HG03175 (cell line): Measurements from ENCODE around the gene NUP205.
A peak's percentile ranks its signal among the peaks of the same experiment; 100 is the strongest.

ENCODE experiments used
- ATAC-seq: cut with Tn5 transposase; IDR thresholded peaks from one replicate; pipeline ENCODE4 v1.9.1; 2021; ENCODE audit warnings: mild to moderate bottlenecking, moderate library complexity; ENCODE audit not compliant: unreplicated experiment

NUP205 gene, protein sequence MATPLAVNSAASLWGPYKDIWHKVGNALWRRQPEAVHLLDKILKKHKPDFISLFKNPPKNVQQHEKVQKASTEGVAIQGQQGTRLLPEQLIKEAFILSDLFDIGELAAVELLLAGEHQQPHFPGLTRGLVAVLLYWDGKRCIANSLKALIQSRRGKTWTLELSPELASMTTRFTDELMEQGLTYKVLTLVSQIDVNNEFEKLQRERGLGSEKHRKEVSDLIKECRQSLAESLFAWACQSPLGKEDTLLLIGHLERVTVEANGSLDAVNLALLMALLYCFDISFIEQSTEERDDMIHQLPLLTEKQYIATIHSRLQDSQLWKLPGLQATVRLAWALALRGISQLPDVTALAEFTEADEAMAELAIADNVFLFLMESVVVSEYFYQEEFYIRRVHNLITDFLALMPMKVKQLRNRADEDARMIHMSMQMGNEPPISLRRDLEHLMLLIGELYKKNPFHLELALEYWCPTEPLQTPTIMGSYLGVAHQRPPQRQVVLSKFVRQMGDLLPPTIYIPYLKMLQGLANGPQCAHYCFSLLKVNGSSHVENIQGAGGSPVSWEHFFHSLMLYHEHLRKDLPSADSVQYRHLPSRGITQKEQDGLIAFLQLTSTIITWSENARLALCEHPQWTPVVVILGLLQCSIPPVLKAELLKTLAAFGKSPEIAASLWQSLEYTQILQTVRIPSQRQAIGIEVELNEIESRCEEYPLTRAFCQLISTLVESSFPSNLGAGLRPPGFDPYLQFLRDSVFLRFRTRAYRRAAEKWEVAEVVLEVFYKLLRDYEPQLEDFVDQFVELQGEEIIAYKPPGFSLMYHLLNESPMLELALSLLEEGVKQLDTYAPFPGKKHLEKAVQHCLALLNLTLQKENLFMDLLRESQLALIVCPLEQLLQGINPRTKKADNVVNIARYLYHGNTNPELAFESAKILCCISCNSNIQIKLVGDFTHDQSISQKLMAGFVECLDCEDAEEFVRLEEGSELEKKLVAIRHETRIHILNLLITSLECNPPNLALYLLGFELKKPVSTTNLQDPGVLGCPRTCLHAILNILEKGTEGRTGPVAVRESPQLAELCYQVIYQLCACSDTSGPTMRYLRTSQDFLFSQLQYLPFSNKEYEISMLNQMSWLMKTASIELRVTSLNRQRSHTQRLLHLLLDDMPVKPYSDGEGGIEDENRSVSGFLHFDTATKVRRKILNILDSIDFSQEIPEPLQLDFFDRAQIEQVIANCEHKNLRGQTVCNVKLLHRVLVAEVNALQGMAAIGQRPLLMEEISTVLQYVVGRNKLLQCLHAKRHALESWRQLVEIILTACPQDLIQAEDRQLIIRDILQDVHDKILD (N-terminal part only)

DNA sequence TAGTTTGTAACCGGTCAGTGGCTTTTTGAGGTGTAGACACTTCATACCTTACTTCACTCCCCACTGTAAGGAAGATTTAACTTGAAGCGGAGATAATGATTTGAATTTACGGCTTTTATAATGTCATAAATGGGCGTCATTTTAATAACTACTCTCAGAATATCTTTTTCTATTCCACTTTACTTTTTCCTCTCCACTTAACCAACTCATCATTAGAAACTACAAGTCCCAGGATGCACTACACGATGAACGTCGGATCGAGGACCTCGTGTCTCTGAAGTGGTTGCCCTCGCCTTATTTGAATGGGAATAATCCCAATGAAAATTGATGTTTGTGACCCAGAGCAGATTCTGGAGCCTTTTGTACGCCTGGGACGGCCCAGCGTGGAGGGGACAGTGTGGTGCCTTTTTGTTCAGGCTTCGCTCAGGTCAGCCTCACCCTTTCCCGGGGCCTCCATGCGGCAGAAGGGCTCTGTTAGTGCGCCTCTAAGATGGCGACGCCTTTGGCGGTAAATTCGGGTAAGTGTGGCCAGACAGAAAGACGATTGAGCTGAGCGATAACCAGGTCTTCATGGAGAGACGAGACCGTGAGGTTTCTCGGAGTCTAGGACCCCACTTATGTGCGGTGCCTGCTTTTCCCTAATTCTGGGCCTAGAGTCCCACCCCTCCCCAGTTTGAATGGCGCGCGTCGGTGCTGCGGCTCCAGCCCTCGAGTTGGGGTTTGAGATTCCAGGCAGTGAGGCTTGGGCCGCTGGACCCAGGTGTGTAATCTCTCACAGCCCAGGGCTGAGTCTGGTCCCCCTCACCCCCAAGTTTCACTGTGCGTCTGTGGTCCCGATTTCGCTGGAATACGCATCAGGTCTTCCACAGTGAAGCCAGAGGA, at the start of gene NUP205:
Gene NUP205, plus strand, starts transcription at position 463 of the 882 bp plus-strand sequence. Its CDS starts 28 bp downstream, at position 491.
- ATAC-seq, result peak; percentile 75

DNA sequence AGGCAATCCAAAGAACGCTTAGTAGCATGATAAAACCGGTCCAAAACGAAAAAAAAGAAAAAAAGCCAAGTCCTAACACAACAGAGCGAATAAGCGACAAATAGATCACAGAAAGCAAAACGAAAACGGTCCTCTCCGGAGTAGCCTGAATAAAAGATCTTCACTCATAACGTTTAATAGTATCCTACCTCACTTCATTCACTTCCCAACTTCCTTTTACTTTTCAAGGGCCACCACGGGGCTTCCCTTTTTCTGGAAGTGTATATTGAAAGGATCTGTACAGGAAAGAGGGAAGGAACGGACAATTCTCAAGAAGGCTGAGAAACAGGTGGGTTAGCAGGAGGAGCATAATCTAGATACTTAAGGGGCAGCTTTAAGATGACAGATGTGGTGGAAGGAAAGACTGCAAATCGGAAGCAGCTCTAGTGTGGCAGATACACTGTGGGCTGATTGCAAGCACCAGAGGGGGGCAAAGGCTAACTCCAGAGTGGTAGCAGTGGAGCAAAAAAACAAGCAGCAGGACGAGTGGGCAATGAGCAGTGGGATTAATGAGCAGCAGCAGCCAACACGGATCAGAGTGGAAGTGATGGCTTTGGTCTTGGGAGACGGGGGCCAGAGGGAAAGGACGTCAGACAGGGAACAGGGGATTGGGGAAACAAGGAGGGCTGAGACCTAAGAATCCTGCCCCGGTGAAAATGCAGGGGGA, 48.7 kb upstream of the NUP205 start:
- peak; percentile 26 for ATAC-seq

DNA sequence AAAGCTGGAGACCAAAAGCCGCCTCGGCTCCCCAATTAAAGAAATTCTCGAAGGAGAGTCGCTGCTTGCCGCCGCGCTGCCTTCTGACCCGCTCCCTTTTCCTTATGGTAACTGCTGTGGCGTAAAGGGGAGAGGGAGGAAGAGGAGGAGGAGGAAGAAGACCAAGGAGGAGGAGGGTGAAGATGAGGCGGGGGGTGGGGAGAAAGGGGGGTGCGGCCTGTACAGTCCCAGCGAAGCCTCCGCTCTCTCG, 48.2 kb upstream of the NUP205 start:
- ATAC-seq, result no peak

DNA sequence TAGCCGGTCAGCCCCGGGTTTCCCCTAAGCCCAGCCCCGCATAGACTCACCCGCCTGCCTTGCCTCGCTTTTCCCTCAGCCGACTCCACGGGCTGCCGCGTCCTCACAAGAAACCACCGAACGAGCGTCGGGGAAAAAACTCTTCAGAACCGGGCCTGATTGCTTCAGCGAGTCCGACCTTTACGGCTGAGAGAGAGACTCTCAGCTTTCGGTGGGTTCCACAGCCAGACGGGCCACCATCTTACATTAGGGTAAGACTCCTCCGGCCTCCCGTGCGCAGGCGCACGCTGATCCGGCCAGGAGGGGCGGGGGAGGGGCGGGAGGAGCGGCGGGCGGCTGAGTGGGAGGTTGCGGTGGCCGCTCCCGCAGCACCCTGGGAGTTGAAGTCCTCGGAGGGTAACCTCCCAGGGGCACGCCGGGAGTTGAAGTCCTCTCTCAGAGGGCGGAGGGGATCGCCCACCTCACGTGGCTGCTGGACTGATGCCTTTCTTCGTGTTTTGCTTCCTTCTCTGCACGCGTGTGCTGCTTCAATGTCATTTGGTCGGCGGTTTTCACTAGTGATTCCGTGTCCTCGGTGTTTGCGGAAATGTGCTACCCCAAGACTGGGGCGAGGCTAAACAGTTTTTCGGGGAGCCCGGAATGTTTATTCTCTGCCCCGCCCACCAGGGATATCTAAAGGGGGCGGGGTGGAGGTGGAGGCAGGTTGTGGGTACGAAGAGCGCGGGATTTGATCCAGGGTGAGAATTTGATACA, 47.7 kb upstream of the NUP205 start, which contains the start of gene CNOT4:
Gene CNOT4, minus strand, starts transcription at position 264 of the 753 bp plus-strand sequence. CDS start 71,771 bp downstream, outside the sequence.
- peak; percentile 97 for ATAC-seq

DNA sequence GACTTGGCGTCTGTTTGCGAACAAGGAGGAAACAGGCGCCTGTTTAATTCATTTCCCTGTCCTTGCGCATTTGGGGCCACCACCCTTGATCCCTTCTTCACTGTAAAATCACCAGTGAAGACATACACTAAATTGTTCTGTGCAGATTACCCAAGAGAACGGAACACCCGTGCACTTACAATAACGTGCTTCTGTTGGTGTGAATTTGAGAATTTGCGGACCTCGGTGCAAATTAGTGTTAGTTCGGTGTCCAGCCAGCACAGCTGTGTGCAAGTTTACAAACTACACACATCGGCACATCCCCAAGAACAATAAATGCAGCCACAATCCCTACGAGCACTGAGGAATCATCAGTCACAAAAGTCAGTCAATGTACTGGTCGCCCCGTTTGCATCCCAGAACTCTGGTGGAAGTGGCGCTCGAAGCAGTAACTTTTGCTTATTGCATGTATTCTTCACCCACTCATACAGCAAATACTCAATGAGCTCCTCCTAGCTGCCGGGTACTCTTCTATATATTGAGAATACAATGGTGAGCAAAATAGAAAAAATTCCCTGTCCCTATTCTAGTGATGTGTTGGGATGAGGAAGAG, 47.0 kb upstream of the NUP205 start:
- ATAC-seq, result no peak

DNA sequence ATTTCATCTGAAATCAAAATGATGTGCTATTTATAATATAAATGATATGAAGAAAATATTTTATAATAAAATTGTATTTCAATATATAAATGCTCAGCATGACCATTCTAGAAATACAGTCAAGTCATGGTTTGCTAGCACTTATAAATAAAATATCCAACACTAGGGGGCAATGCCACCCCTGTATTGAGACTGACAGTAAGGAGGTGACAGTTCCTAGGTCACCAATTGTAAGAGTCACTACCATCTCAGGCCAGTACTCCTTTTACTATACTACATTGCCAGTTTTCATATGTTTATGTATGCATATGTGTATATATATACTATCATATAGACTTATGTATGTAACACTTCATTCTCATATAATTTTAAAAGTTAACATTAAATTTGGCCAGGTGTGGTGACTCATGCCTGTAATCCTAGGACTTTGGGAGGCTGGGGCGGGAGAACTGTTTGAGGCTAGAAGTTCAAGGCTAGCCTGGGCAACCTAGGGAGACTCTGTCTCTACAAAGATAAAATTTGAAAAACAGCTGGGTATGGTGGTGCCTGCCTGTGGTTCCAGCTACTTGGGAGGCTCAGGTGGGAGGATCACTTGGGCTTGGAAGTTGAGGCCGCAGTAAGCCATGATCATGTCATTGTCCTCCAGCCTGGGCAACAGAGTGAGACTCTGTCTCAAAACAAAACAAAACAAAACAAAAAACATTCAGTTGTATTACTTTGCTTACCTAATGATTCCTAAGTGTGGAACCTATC, 45.4 kb upstream of the NUP205 start:
- ATAC-seq, result peak; percentile 36

DNA sequence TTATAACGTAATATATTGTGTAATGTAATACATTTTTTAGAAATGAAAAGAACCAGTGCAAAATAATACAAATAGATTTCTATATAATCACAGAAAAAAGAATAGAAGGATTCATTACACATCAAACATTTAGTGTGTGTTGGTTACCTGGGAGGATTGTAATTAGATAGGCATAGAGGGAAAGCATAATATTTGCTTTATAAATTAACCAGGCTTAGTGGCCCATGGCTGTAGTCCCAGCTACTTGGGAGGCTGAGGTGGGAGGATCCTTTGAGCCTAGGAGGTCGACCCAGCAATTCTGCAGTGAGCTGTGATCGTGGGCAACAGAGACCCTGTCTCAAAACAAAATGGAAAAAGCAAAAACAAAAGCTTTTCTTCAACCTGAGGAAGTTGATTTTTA, 42.9 kb upstream of the NUP205 start:
- no peak for ATAC-seq

DNA sequence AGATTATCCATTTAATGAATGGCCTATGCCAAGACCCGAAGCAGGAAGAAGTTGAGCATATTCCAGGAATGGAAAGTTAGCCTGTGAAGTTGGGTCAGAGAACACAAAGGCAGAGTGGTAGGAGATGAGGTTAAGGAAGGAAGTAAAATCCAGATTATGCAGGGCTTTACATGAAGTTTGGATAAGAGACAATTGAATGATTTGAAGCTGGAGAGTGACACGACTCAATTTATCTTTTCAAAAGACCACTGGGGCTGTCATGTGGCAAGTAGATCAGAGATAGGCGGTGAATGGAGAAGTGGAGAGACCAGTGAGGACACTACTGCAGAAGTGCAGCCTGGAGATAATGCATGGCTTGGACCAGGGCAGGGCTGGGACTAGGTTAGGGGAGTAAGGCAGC, 40.7 kb upstream of the NUP205 start:
- ATAC-seq, result no peak

DNA sequence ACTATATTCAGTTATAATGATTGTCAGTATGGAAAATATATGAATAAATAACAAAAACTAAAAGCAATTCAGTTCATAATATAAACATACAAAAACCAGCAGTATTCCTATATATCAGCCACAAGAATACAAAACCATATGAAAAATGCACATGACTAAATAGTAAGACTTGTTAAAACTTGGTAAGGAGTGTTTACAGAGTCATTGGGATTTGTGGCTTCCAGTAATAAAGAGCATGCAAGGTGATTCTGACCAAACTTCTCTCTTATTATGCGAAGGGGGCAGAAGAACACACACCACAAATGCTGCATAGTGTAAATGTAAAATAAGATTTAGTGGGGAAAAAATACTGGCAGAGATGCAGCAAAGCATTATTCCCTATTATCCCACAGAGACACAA, 39.0 kb upstream of the NUP205 start:
- no peak for ATAC-seq

DNA sequence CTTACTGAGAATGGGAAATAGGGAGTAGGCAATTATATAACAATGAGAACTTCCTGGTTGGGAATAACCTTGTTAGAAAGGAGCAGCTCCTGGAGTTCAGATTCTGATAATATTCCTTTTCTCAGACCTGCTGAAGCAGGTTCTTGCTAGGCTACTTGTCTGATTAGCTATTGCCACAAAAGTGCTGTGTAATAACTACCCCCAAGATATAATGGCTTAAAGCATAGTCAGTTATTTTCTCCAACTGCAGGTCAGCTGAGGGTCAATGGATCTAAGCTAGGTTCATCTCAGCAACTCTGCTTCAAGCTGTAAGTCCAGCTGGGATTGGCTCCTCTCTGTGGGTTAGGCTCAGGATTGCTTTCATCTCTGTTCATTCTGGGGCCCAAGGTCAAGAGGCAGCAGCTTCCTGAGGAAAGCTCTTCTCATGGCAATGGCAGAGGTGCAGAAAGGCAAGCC, 38.5 kb upstream of the NUP205 start:
- ATAC-seq, result no peak

DNA sequence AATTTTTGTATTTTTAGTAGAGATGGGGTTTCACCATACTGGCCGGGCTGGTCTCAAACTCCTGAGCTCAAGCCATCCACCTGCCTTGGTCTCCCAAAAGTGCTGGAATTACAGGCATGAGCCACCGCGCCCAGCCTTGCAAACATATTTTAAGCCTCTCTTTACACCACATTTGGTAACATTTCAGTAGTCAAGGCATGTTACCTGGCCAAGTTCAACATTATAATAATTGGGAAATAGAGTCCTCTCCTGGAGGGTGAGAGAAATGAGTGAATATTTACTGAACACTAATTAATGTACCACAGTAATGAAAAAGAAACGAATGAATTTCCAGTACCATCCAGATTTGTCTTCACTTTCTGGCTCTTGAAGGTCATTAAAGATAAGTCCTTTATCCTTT, 37.8 kb upstream of the NUP205 start:
- ATAC-seq, result no peak

DNA sequence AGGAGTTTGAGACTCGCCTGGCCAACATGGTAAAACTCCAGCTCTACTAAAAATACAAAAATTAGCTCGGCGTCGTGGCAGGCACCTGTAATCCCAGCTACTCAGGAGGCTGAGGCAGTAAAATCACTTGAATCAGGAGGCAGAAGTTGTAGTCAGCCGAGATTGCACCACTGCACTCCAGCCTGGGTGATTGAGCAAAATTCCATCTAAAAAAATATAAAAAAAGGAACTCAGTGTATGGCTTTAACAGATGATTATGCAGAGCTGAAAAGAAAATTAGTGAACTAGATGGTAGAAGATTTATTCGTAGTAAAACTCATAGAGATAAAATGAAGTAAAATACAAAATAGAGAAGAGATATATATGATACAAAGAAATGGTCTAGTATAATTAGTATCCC, 35.2 kb upstream of the NUP205 start:
- ATAC-seq, result no peak

DNA sequence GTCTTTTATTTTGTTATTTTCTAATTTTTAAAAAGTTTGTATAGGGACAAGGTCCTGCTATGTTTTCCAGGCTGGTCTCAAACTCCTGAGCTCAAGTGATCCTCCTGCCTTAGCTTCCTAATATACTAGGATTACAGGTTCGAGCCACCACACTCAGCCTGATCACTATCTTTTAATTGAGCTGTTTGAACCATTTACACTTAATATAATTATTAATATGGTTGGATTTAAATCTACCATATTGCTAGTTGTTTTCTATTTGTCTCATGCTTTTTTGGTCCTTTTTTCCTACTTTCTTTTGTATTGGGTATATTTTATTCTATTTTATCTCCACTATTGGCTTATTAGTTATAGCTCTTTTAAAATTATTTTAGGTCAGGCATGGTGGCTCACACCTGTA, 34.6 kb upstream of the NUP205 start:
- no peak for ATAC-seq

DNA sequence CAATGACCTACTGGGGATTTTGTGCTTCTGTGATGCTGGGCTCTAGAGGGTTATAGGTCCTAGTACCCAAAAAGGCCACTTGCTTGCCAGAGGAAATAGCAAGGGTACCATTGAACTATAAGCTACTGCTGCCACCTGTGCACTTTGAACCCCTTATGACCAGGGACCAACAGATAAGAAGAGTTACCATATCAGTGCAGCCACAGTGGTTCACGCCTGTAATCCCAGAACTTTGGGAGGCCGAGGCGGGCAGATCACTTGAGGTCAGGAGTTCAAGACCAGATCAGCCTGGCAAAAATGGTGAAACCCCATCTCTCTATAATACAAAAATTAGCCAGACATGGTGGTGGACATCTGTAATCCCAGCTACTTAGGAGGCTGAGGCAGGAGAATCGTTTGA, 32.3 kb upstream of the NUP205 start:
- ATAC-seq, result no peak

DNA sequence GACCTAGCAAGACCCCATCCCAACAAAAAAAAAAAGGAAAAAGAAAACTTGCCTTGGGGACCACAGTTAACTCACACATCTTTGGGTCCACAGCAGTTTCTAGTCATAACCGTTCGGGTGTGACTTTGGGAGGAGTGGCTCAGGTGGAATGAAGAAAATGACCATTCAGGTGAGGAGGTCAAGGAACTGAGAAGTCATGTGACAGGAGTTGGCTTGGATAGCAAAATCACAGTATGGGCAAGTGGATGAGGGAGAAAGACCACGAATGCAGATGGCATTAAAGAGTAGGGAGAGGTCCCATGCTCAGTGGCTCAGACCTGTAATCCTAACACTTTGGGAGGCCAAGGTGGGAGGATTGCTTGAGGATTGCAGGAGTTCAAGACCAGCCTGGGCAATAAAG, 30.7 kb upstream of the NUP205 start:
- no peak for ATAC-seq

DNA sequence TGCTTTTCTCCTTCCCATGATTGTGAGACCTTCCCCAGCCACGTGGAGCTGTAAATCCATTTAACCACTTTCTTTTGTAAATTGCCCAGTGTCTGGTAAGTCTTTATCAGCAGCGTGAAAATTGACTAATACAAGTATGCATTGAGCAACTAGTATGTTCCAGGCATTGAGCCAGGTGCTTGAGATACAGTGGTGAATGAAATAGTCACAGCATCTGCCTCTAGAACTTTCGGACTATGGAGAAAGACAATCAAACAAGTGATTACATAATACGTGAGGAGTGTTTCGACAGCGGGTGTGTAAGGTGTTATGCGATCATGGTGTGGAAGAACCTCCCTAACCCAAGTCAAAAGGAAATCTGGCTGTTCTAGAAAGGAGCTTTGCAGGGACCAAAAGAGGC, 21.6 kb upstream of the NUP205 start:
- ATAC-seq, result no peak

DNA sequence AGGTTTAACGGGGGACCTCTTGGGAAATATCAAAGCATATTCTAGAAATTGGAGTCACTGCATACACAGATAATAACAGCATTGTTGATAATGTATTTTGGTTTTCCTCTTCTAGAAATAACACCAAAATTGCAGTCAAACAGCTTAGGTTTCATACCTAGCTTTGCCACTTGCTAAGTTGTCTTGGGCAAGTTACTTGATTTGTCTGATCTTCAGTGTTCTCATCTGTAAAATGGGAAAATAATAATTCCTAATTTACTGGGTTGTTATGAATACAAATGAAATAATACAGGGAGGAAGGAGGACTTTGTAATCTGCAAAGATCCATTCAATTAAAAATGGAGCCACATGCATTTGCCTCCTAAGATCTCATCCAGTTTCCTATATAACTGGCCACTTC, 20.3 kb upstream of the NUP205 start:
- no peak for ATAC-seq

DNA sequence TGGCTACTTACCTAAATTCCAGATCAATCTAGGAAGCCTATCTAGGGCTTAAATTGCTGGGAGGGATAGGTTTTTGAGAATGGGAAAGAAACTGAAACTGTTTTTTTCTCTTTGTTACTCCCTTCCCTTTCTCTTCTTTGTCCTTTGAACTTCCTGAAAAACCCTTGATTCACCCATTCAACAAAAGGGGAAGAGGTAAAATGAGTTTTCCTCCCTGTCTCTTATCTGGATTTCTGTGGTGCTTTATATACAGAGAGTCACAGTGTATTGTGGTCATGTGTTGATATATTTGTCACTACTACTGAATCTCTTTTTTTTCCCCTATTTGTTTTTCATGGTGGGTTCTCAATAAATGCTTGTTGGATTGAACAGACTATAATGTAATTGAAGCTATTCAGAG, 19.8 kb upstream of the NUP205 start:
- ATAC-seq, result no peak
